ENCODE measurements around the gene ADAD1.

ADAD1 gene

GRCh38 chr4:122456231-122457116 lies 77.7 kb downstream of the ADAD1 start, which contains the start of gene IL2:
TSS of gene IL2 (minus strand) at chr4:122456725. CDS start at chr4:122456440, 285 bp downstream.
- no peak for DNase-seq (ENCODE audit: low spot score)

GRCh38 chr4:122458625-122459024 lies 79.8 kb downstream of the ADAD1 start:
- no peak for DNase-seq (ENCODE audit: low spot score)

- no peak for DNase-seq (ENCODE audit: low spot score)
Observed at GRCh38 chr4:122469457-122469856, 90.6 kb downstream of the ADAD1 start.

GRCh38 chr4:122475233-122475632 lies 96.4 kb downstream of the ADAD1 start:
- DNase-seq (ENCODE audit: low spot score) = no peak

GRCh38 chr4:122476126-122476525 lies 97.3 kb downstream of the ADAD1 start:
- DNase-seq (ENCODE audit: low spot score) = no peak

- no peak for DNase-seq (ENCODE audit: low spot score)
Observed at GRCh38 chr4:122476745-122477144, 97.9 kb downstream of the ADAD1 start.
